HEK293 (cell line): Measurements from ENCODE around the gene TENT4A.

ENCODE experiments used
- REPIN1 ChIP-seq: fragments of 450-650 bp; formaldehyde crosslinking; IDR thresholded peaks from 2 replicates; pipeline ENCODE4 v1.5.1; 2017; ENCODE audit warnings: missing biosample characterization, missing genetic modification characterization, low read depth
- REST ChIP-seq: fragments of 450-650 bp; formaldehyde crosslinking; IDR thresholded peaks from 2 replicates; pipeline ENCODE4 v1.5.1; 2016; ENCODE audit warnings: missing biosample characterization, missing genetic modification characterization
- YY1 ChIP-seq: fragments of 450-650 bp; formaldehyde crosslinking; IDR thresholded peaks from 2 replicates; pipeline ENCODE4 v1.5.1; 2018; ENCODE audit warnings: missing biosample characterization, missing genetic modification characterization
- ZNF354C ChIP-seq: fragments of 450-650 bp; formaldehyde crosslinking; IDR thresholded peaks from 2 replicates; pipeline ENCODE4 v1.5.1; 2016; ENCODE audit warnings: missing biosample characterization, missing genetic modification characterization, low read depth, borderline replicate concordance
- ZNF513 ChIP-seq: fragments of 450-650 bp; IDR thresholded peaks from 2 replicates; pipeline ENCODE4 v1.5.1; 2018; ENCODE audit warnings: missing biosample characterization, missing genetic modification characterization
- ZNF521 ChIP-seq: fragments of 450-650 bp; formaldehyde crosslinking; IDR thresholded peaks from 2 replicates; pipeline ENCODE4 v1.5.1; 2017; ENCODE audit warnings: missing biosample characterization, mild to moderate bottlenecking, missing genetic modification characterization
- ZNF580 ChIP-seq: fragments of 450-650 bp; formaldehyde crosslinking; IDR thresholded peaks from 2 replicates; pipeline ENCODE4 v1.5.1; 2016; ENCODE audit warnings: missing biosample characterization, missing genetic modification characterization
- ZNF747 ChIP-seq: fragments of 450-650 bp; formaldehyde crosslinking; IDR thresholded peaks from 2 replicates; pipeline ENCODE4 v1.5.1; 2016; ENCODE audit warnings: missing biosample characterization, missing genetic modification characterization

GRCh38 chr5:6766604-6767093 is 53.4 kb downstream of the TENT4A start:
- TF ChIP-seq ZNF747 (no peak), ZNF354C (tag by site-specific recombination) (no peak), YY1 (tag by site-specific recombination) (no peak), ZNF521 (tag by site-specific recombination) (no peak), ZNF513 (tag by site-specific recombination) (no peak), ZNF580 (tag by site-specific recombination) (no peak), REST (tag by site-specific recombination) (no peak), REPIN1 (tag by site-specific recombination) (no peak)
